Measurements from ENCODE around the gene CABP1. TPM values are rescaled to one million over a fixed set of nuclear protein-coding genes. Genes with fewer than 3 reads are reported as not detected.

The CABP1 gene
- total and polyA plus RNA-seq, 2 of the 13 experiments (the other 11 are each of a cell fraction or from before 2014, with no cell fraction given): not detected

GRCh38 chr12:120640861-120641833 is 721 bp downstream of the CABP1 start (continued):
- TF ChIP-seq ZMAT5 (CRISPR knock-in tag; IDR thresholded peaks at IDR 0.05; ENCODE audit: borderline replicate concordance, low read depth) (no peak), ZSCAN21 (CRISPR knock-in tag; IDR thresholded peaks at IDR 0.05; ENCODE audit: borderline replicate concordance) (no peak), RBM39 (IDR thresholded peaks at IDR 0.05; ENCODE audit: low read depth, low read length, poor library complexity, severe bottlenecking) (no peak), FOXP4 (CRISPR knock-in tag; IDR thresholded peaks at IDR 0.05) (no peak), NR2F2 (IDR thresholded peaks at IDR 0.05; ENCODE audit: borderline replicate concordance, low read depth) (no peak), SIN3A (IDR thresholded peaks at IDR 0.05; ENCODE audit: borderline replicate concordance, low read depth, low read length) (peak; percentile 40; the same call in 1 of the 2 replicates), ZNF784 (CRISPR knock-in tag; IDR thresholded peaks at IDR 0.05; ENCODE audit: borderline replicate concordance) (no peak), ZNF441 (CRISPR knock-in tag; IDR thresholded peaks at IDR 0.05; ENCODE audit: borderline replicate concordance) (no peak), ZKSCAN5 (CRISPR knock-in tag; IDR thresholded peaks at IDR 0.05) (no peak), ZFYVE20 (CRISPR knock-in tag; IDR thresholded peaks at IDR 0.05; ENCODE audit: borderline replicate concordance, low read depth) (no peak), MXI1 (IDR thresholded peaks at IDR 0.05; ENCODE audit: borderline replicate concordance, low read depth, low read length) (no peak), POGK (CRISPR knock-in tag; conservative IDR thresholded peaks at IDR 0.05) (no peak), ZNF232 (CRISPR knock-in tag; IDR thresholded peaks at IDR 0.05; ENCODE audit: borderline replicate concordance) (no peak), ZBTB8A (CRISPR knock-in tag; IDR thresholded peaks at IDR 0.05; ENCODE audit: borderline replicate concordance, low read depth) (no peak), GTF3A (CRISPR knock-in tag; conservative IDR thresholded peaks at IDR 0.05) (no peak), JUND (CRISPR knock-in tag; IDR thresholded peaks at IDR 0.05) (no peak), TARDBP (CRISPR knock-in tag; IDR thresholded peaks at IDR 0.05) (no peak), ZNF264 (CRISPR knock-in tag; IDR thresholded peaks at IDR 0.05) (no peak), PAF1 (CRISPR knock-in tag; IDR thresholded peaks at IDR 0.05) (no peak)
- TF ChIP-seq, protein P1, sequence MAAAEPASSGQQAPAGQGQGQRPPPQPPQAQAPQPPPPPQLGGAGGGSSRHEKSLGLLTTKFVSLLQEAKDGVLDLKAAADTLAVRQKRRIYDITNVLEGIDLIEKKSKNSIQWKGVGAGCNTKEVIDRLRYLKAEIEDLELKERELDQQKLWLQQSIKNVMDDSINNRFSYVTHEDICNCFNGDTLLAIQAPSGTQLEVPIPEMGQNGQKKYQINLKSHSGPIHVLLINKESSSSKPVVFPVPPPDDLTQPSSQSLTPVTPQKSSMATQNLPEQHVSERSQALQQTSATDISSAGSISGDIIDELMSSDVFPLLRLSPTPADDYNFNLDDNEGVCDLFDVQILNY (CRISPR knock-in tag; conservative IDR thresholded peaks at IDR 0.05): no peak
- TF ChIP-seq, protein P2, sequence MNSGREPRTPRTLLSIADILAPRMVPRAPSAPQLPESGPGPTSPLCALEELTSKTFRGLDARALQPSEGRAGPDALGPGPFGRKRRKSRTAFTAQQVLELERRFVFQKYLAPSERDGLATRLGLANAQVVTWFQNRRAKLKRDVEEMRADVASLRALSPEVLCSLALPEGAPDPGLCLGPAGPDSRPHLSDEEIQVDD (CRISPR knock-in tag; IDR thresholded peaks at IDR 0.05; ENCODE audit: borderline replicate concordance): 0 out of 2 replicates have a peak, but pooled peaks have one; percentile 48
